Activated CD4-positive, CD25-positive, alpha-beta regulatory T cell treated with anti-CD3 and anti-CD28 coated beads, Interleukin-2, amount 50 U/mL, for 72 hours (primary cell): ENCODE results near the gene NPIPA1.
A peak's percentile ranks its signal among the peaks of the same experiment; 100 is the strongest.
"Not testable (repeated sequence)": the region's sequence is repeated elsewhere in the genome, so short reads cannot be mapped to it uniquely, and the experiment has no call there.

Experiments
- DNase-seq: peaks from one replicate; pipeline ENCODE4 v3.0.0; 2021

Gene NPIPA1

GRCh38 chr16:14937143-14937542 is at the start of gene NPIPA1:
Gene NPIPA1, plus strand, starts transcription at chr16:14937443. Its CDS starts 0 bp downstream, at chr16:14937443.
- DNase-seq: not testable (repeated sequence)

- not testable (repeated sequence) for DNase-seq
These were observed 45.1 kb upstream of the NPIPA1 start for GRCh38 chr16:14892111-14892510.

- not testable (repeated sequence) for DNase-seq
These were observed 41.9 kb upstream of the NPIPA1 start for GRCh38 chr16:14895382-14895781.

GRCh38 chr16:14896023-14896422 is 41.2 kb upstream of the NPIPA1 start:
- DNase-seq: not testable (repeated sequence)

- DNase-seq: not testable (repeated sequence)
These were observed 40.1 kb upstream of the NPIPA1 start for GRCh38 chr16:14897006-14897664.

- not testable (repeated sequence) for DNase-seq
These were observed 39.1 kb upstream of the NPIPA1 start for GRCh38 chr16:14898162-14898561.

GRCh38 chr16:14903191-14903957 is 33.9 kb upstream of the NPIPA1 start:
- DNase-seq: peak; percentile 50

- DNase-seq: not testable (repeated sequence)
These were observed 27.5 kb upstream of the NPIPA1 start for GRCh38 chr16:14909744-14910143.

GRCh38 chr16:14910833-14911629 is 26.2 kb upstream of the NPIPA1 start:
- not testable (repeated sequence) for DNase-seq

GRCh38 chr16:14911954-14912353 is 25.3 kb upstream of the NPIPA1 start:
- DNase-seq: peak; percentile 71

GRCh38 chr16:14912588-14912987 is 24.7 kb upstream of the NPIPA1 start:
- DNase-seq: not testable (repeated sequence)

GRCh38 chr16:14918504-14918903 is 18.7 kb upstream of the NPIPA1 start:
- DNase-seq: not testable (repeated sequence)

- DNase-seq: not testable (repeated sequence)
These were observed 17.2 kb upstream of the NPIPA1 start for GRCh38 chr16:14919837-14920600.

- DNase-seq: not testable (repeated sequence)
These were observed 15.0 kb upstream of the NPIPA1 start for GRCh38 chr16:14922285-14922684.

GRCh38 chr16:14922968-14923367 is 14.3 kb upstream of the NPIPA1 start:
- DNase-seq: not testable (repeated sequence)

GRCh38 chr16:14923394-14924088 is 13.7 kb upstream of the NPIPA1 start:
- not testable (repeated sequence) for DNase-seq

GRCh38 chr16:14924359-14924758 is 12.9 kb upstream of the NPIPA1 start:
- DNase-seq: not testable (repeated sequence)

- not testable (repeated sequence) for DNase-seq
These were observed 12.3 kb upstream of the NPIPA1 start for GRCh38 chr16:14924982-14925381.

GRCh38 chr16:14928064-14928714 is 9.1 kb upstream of the NPIPA1 start:
- DNase-seq: not testable (repeated sequence)

GRCh38 chr16:14929176-14929575 is 8.1 kb upstream of the NPIPA1 start:
- DNase-seq: not testable (repeated sequence)

- DNase-seq: not testable (repeated sequence)
These were observed 7.0 kb upstream of the NPIPA1 start for GRCh38 chr16:14930246-14930645.
